Ureter (tissue), 1 donor: ENCODE data around the gene NECAB2. TPM values are rescaled to one million over a fixed set of nuclear protein-coding genes. Genes with fewer than 3 reads are reported as not detected.

ENCODE experiments used
- DNase-seq: peaks from one replicate; pipeline ENCODE4 v3.0.0-alpha.2; 2020; ENCODE audit warnings: low spot score
- total RNA-seq: library from RNA; stranded (reverse); gene quantifications from one replicate; pipeline ENCODE4 v1.2.4, GENCODE V29; 2023
- donor health status: DM: yes; HTN: yes; CAD: no.

NECAB2 gene
- total RNA-seq, 1 donor from 2014 or later, result not detected

GRCh38 chr16:83952940-83953795, 14.9 kb upstream of the NECAB2 start, which contains the start of gene OSGIN1:
OSGIN1 (plus strand) TSS chr16:83953240; CDS start chr16:83957672, 4,432 bp downstream.
- peak; percentile 95 for DNase-seq

- no peak for DNase-seq
Observed at GRCh38 chr16:83953796-83954576, 14.1 kb upstream of the NECAB2 start.

- no peak for DNase-seq
Observed at GRCh38 chr16:83954577-83955016, 13.4 kb upstream of the NECAB2 start.

GRCh38 chr16:83955218-83956130, 12.6 kb upstream of the NECAB2 start:
- DNase-seq, result no peak

- peak; percentile 84 for DNase-seq
Observed at GRCh38 chr16:83956336-83957289, 11.4 kb upstream of the NECAB2 start.

GRCh38 chr16:83957296-83957855, 10.7 kb upstream of the NECAB2 start:
- no peak for DNase-seq

- DNase-seq, result no peak
Observed at GRCh38 chr16:83958137-83958845, 9.8 kb upstream of the NECAB2 start.

GRCh38 chr16:83958846-83959565, 9.0 kb upstream of the NECAB2 start:
- no peak for DNase-seq

GRCh38 chr16:83959656-83960434, 8.2 kb upstream of the NECAB2 start:
- no peak for DNase-seq

GRCh38 chr16:83960521-83961249, 7.4 kb upstream of the NECAB2 start:
- DNase-seq, result no peak

GRCh38 chr16:83961591-83961990, 6.5 kb upstream of the NECAB2 start:
- DNase-seq, result no peak

GRCh38 chr16:83963277-83964119, 4.5 kb upstream of the NECAB2 start:
- DNase-seq, result no peak

- DNase-seq, result no peak
Observed at GRCh38 chr16:83964684-83965443, 3.2 kb upstream of the NECAB2 start.

- no peak for DNase-seq
Observed at GRCh38 chr16:83965444-83966152, 2.4 kb upstream of the NECAB2 start.

- no peak for DNase-seq
Observed at GRCh38 chr16:83966153-83966696, 1.8 kb upstream of the NECAB2 start.
